NCI-H146 treated with DMSO at 0.1 percent for 48 hours (cell line): Measurements from ENCODE around the gene PLSCR5.

ENCODE experiments used
- DNase-seq: peaks from one replicate; lab custom pipeline; 2025; ENCODE audit not compliant: unreplicated experiment; lab: John Stamatoyannopoulos, UW

Gene PLSCR5

GRCh38 chr3:146544929-146545528, 60.1 kb downstream of the PLSCR5 start:
- no peak for DNase-seq

- DNase-seq: peak; percentile 89
Observed at GRCh38 chr3:146544002-146544928, 60.9 kb downstream of the PLSCR5 start, which contains the start of gene PLSCR1. Gene PLSCR1 (minus strand): TSS chr3:146544607. CDS start chr3:146536552, 8,055 bp downstream.

- no peak for DNase-seq
Observed at GRCh38 chr3:146543461-146544001, 61.6 kb downstream of the PLSCR5 start.

GRCh38 chr3:146542978-146543377, 62.2 kb downstream of the PLSCR5 start:
- DNase-seq: no peak

GRCh38 chr3:146542179-146542578, 63.0 kb downstream of the PLSCR5 start:
- no peak for DNase-seq

- DNase-seq: no peak
Observed at GRCh38 chr3:146540978-146541377, 64.2 kb downstream of the PLSCR5 start.

GRCh38 chr3:146540236-146540635, 64.9 kb downstream of the PLSCR5 start:
- DNase-seq: no peak

GRCh38 chr3:146539315-146539714, 65.8 kb downstream of the PLSCR5 start:
- no peak for DNase-seq

- no peak for DNase-seq
Observed at GRCh38 chr3:146537603-146538002, 67.5 kb downstream of the PLSCR5 start.

- no peak for DNase-seq
Observed at GRCh38 chr3:146536681-146537080, 68.5 kb downstream of the PLSCR5 start.
